ENCODE results near the gene SMS.
A peak's percentile ranks its signal among the peaks of the same experiment; 100 is the strongest.

SMS gene

GRCh38 chrX:21982311-21982710 lies 41.8 kb downstream of the SMS start:
- DNase-seq (ENCODE audit: low read depth), result no peak

- DNase-seq (ENCODE audit: low read depth), result peak; percentile 49
Observed at GRCh38 chrX:21985332-21985777, 44.8 kb downstream of the SMS start.

GRCh38 chrX:21986596-21986995 lies 46.1 kb downstream of the SMS start:
- DNase-seq (ENCODE audit: low read depth), result no peak

- no peak for DNase-seq (ENCODE audit: low read depth)
Observed at GRCh38 chrX:21989384-21989783, 48.9 kb downstream of the SMS start.

GRCh38 chrX:21990832-21991231 lies 50.3 kb downstream of the SMS start:
- no peak for DNase-seq (ENCODE audit: low read depth)

GRCh38 chrX:21991504-21991903 lies 51.0 kb downstream of the SMS start:
- no peak for DNase-seq (ENCODE audit: low read depth)

- DNase-seq (ENCODE audit: low read depth), result no peak
Observed at GRCh38 chrX:21993265-21993664, 52.8 kb downstream of the SMS start.

GRCh38 chrX:21996872-21997455 lies 56.5 kb downstream of the SMS start:
- no peak for DNase-seq (ENCODE audit: low read depth)

- DNase-seq (ENCODE audit: low read depth), result no peak
Observed at GRCh38 chrX:21998037-21998436, 57.5 kb downstream of the SMS start.

GRCh38 chrX:22004866-22005265 lies 64.4 kb downstream of the SMS start:
- DNase-seq (ENCODE audit: low read depth), result no peak

- no peak for DNase-seq (ENCODE audit: low read depth)
Observed at GRCh38 chrX:22012051-22012450, 71.5 kb downstream of the SMS start.

- DNase-seq (ENCODE audit: low read depth), result no peak
Observed at GRCh38 chrX:22012931-22013330, 72.4 kb downstream of the SMS start.

- no peak for DNase-seq (ENCODE audit: low read depth)
Observed at GRCh38 chrX:22015139-22015750, 74.7 kb downstream of the SMS start.

- DNase-seq (ENCODE audit: low read depth), result no peak
Observed at GRCh38 chrX:22021751-22022324, 81.3 kb downstream of the SMS start.

- DNase-seq (ENCODE audit: low read depth), result no peak
Observed at GRCh38 chrX:22024577-22024976, 84.1 kb downstream of the SMS start.

- no peak for DNase-seq (ENCODE audit: low read depth)
Observed at GRCh38 chrX:22025751-22026150, 85.2 kb downstream of the SMS start.

GRCh38 chrX:22026731-22027130 lies 86.2 kb downstream of the SMS start:
- DNase-seq (ENCODE audit: low read depth), result no peak

- DNase-seq (ENCODE audit: low read depth), result no peak
Observed at GRCh38 chrX:22032084-22032483, 91.6 kb downstream of the SMS start, which contains the start of gene PHEX. Gene PHEX, plus strand, starts transcription at chrX:22032325. Its CDS starts 681 bp downstream, at chrX:22033006.

GRCh38 chrX:22032506-22032905 lies 92.0 kb downstream of the SMS start:
- no peak for DNase-seq (ENCODE audit: low read depth)

GRCh38 chrX:22033818-22034217 lies 93.3 kb downstream of the SMS start:
- DNase-seq (ENCODE audit: low read depth), result no peak

GRCh38 chrX:22035236-22035635 lies 94.7 kb downstream of the SMS start:
- DNase-seq (ENCODE audit: low read depth), result no peak

GRCh38 chrX:22037225-22037624 lies 96.7 kb downstream of the SMS start:
- DNase-seq (ENCODE audit: low read depth), result no peak

GRCh38 chrX:22037911-22038537 lies 97.5 kb downstream of the SMS start:
- no peak for DNase-seq (ENCODE audit: low read depth)

All from T follicular helper cell (primary cell).